ENCODE measurements around the gene BANF1.

Gene BANF1

GRCh38 chr11:66042227-66042995, 40.1 kb downstream of the BANF1 start:
- TF ChIP-seq REST (IDR thresholded peaks at IDR 0.05; ENCODE audit: insufficient read depth in 1 of 2, low read depth in 2 of 2, low read length in 2 of 2) (no peak), SIN3A (IDR thresholded peaks at IDR 0.05; ENCODE audit: borderline replicate concordance, insufficient read depth, low read length) (no peak), FOXP2 (optimal IDR thresholded peaks at IDR 0.05; ENCODE audit: borderline replicate concordance, extremely low read depth, extremely low read length, insufficient read depth) (no peak), TAF1 (IDR thresholded peaks at IDR 0.05; ENCODE audit: borderline replicate concordance, insufficient read depth, low read length) (no peak), POLR2AphosphoS5 (IDR thresholded peaks at IDR 0.05; ENCODE audit: low read depth, low read length) (no peak)

DNA sequence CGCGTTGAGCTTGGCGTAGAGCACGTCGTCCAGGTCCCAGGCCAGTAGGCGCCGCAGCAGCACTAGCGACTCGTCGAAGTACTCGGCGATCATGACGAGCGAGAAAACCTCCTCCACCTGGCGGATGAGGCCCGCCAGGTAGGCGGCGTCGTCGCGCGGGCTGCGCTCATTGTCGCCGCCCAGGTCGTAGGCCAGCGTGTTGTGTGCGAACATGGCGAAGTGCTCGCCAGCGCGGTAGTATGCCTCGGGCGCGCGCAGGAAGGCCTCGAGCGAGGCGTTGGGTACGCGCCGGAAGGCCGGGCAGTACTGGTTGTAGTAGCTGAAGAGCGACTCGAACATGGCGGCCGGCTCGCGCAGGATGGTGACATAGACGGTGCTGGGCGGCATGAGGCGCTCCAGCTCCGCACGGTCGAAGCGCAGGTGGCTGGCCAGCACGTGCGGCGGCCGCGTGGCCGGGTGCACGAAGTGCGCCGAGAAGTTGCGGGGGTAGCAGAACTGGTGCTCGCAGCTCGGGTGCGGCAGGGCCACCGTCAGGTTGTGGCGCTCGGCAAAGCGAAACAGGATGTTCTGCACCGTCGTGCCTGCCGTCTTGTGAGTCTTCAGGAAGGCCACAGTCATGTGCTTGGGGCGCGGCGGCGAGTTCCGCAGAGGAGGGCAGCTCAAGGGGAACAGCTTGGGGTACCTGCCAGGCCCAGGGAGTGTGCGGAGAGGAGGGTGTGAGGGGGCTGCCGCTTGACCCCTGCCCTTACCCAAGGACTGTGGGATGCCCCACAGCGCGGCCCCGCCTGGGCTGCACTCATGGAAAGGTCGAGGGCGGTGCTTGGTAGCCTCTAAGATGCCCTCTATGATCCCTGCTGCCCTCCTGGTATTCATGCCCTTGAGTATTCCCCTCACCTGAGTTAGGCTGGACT, 40.9 kb downstream of the BANF1 start:
- TF ChIP-seq FOXP2 (optimal IDR thresholded peaks at IDR 0.05; ENCODE audit: borderline replicate concordance, extremely low read depth, extremely low read length, insufficient read depth) (no peak), TAF1 (IDR thresholded peaks at IDR 0.05; ENCODE audit: borderline replicate concordance, insufficient read depth, low read length) (no peak), POLR2AphosphoS5 (IDR thresholded peaks at IDR 0.05; ENCODE audit: low read depth, low read length) (no peak), REST (IDR thresholded peaks at IDR 0.05; ENCODE audit: insufficient read depth in 1 of 2, low read depth in 2 of 2, low read length in 2 of 2) (no peak), SIN3A (IDR thresholded peaks at IDR 0.05; ENCODE audit: borderline replicate concordance, insufficient read depth, low read length) (no peak)

GRCh38 chr11:66044757-66045156, 42.5 kb downstream of the BANF1 start:
- TF ChIP-seq TAF1 (IDR thresholded peaks at IDR 0.05; ENCODE audit: borderline replicate concordance, insufficient read depth, low read length), result no peak
- TF ChIP-seq FOXP2 (optimal IDR thresholded peaks at IDR 0.05; ENCODE audit: borderline replicate concordance, extremely low read depth, extremely low read length, insufficient read depth), result no peak
- no peak for TF ChIP-seq SIN3A (IDR thresholded peaks at IDR 0.05; ENCODE audit: borderline replicate concordance, insufficient read depth, low read length)
- TF ChIP-seq POLR2AphosphoS5 (IDR thresholded peaks at IDR 0.05; ENCODE audit: low read depth, low read length), result no peak
- no peak for TF ChIP-seq REST (IDR thresholded peaks at IDR 0.05; ENCODE audit: insufficient read depth in 1 of 2, low read depth in 2 of 2, low read length in 2 of 2)

DNA sequence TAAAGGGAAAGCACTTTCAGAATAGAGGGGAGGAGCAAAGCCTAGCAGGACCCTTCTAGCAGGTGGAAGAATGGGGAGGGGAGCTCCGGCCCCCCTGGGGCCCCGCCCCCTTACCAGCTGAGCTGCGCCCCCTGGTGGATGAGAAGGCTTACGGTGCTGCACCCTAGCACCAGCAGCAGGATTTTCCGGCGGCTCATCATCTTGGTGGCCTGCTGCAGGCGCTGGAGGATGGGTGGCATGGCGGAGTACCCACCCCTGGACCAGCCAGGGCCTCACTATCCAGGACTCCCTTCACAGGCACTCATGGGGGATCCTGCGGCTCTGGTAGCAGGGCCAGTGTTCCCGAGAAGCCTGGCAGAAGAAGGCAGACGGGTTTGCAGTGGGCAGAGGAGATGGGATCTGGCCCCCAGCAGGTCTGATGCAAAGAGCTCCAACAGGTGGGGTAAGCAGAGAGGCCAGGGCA, 42.9 kb downstream of the BANF1 start:
- TF ChIP-seq FOXP2 (optimal IDR thresholded peaks at IDR 0.05; ENCODE audit: borderline replicate concordance, extremely low read depth, extremely low read length, insufficient read depth) (no peak), POLR2AphosphoS5 (IDR thresholded peaks at IDR 0.05; ENCODE audit: low read depth, low read length) (no peak)

- no peak for TF ChIP-seq POLR2AphosphoS5 (IDR thresholded peaks at IDR 0.05; ENCODE audit: low read depth, low read length)
- no peak for TF ChIP-seq TAF1 (IDR thresholded peaks at IDR 0.05; ENCODE audit: borderline replicate concordance, insufficient read depth, low read length)
- no peak for TF ChIP-seq REST (IDR thresholded peaks at IDR 0.05; ENCODE audit: insufficient read depth in 1 of 2, low read depth in 2 of 2, low read length in 2 of 2)
- TF ChIP-seq FOXP2 (optimal IDR thresholded peaks at IDR 0.05; ENCODE audit: borderline replicate concordance, extremely low read depth, extremely low read length, insufficient read depth), result no peak
- TF ChIP-seq SIN3A (IDR thresholded peaks at IDR 0.05; ENCODE audit: borderline replicate concordance, insufficient read depth, low read length), result no peak
These were observed 44.6 kb downstream of the BANF1 start for GRCh38 chr11:66046901-66047300.

All from PFSK-1 (cell line).